Activated T-cell treated with anti-CD3 and anti-CD28 coated beads, Interleukin-2, amount 50 U/mL, for 4 hours (primary cell): Measurements from ENCODE around the gene SBF2. TPM values are rescaled to one million over a fixed set of nuclear protein-coding genes. Genes with fewer than 3 reads are reported as not detected.

Source experiments
- ATAC-seq, 2 donors: fragments of 200-7000 bp; cut with Tn5 transposase; one replicate each; pipeline ENCODE4 v1.10.0; 2021
- DNase-seq: peaks from one replicate; pipeline ENCODE4 v3.0.0-alpha.2; 2020
- H3K27me3 Mint-ChIP-seq: one replicate; pipeline ENCODE4 v1.8.0; 2021; ENCODE audit warnings: low read depth, mixed read lengths
- H3K36me3 Mint-ChIP-seq: one replicate; pipeline ENCODE4 v1.8.0; 2022; ENCODE audit warnings: mixed read lengths; ENCODE audit not compliant: insufficient read depth
- H3K4me1 Mint-ChIP-seq: one replicate; pipeline ENCODE4 v1.8.0; 2021; ENCODE audit warnings: low read depth, mixed read lengths
- H3K4me3 Mint-ChIP-seq: one replicate; pipeline ENCODE4 v1.8.0; 2021; ENCODE audit warnings: mild to moderate bottlenecking, moderate library complexity, mixed read lengths
- H3K9me3 Mint-ChIP-seq: one replicate; pipeline ENCODE4 v1.8.0; 2021; ENCODE audit warnings: mixed read lengths
- total RNA-seq, 3 donors: library from RNA; stranded (reverse); gene quantifications; one replicate each; pipeline ENCODE4 v1.2.1, GENCODE V29; 2021

The SBF2 gene
- total RNA-seq, 3 donors from 2014 or later: 3.0 to 6.9 (median 3.5) TPM

DNA sequence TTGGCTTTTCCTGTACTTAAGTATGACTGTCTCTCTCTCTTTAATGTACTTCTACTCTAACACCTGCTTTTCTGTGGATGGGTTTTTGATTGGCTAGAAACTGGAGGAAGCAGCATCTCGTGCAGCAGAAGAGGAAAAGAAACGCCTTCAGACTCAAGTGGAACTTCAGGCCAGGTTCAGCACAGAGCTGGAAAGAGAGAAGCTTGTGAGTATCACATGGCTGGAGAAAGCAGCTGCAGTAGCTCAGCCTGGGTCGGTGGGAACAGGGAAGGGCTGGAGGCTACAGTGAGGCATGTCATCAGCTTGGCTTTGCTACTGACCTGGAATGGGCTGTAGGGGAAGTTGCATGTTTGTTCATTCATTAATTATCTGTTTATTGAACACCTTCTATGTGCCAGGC, 555.9 kb downstream of the SBF2 start:
- H3K9me3 Mint-ChIP-seq: peaks cover 19% of the 10 kb centered on the region

DNA sequence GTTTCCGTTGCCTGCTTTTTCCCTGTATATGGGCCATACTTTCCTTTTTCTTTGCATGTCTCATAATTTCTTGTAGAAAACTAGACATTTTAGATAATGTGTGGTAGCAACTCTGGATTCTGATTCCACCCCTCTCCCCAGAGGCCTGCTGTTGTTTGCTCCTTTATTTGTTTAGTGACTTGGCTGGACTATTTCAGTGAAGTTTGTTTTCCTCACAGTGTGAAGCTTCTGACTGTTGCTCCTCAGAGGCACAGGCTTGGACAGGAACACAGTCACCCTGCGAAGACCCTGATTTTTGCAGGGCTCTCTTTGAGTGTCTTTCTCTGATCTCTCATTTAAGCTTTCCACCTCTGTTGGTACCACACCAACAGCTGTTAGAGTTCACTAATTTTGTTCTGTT, 557.7 kb downstream of the SBF2 start:
- DNase-seq: no peak
- H3K27me3 Mint-ChIP-seq: no peaks in the 10 kb centered on the region
- peaks cover 27% of the 10 kb centered on the region for H3K36me3 Mint-ChIP-seq
- no peak for ATAC-seq
- no peak overlapping the region for H3K4me3 Mint-ChIP-seq
- peaks cover 19% of the 10 kb centered on the region for H3K9me3 Mint-ChIP-seq
- H3K4me1 Mint-ChIP-seq: peaks cover 3% of the 10 kb centered on the region

More for the DNA sequence above, 555.9 kb downstream of the SBF2 start:
- Mint-ChIP-seq H3K27me3 (no peaks in the 10 kb centered on the region), H3K4me1 (peaks cover 3% of the 10 kb centered on the region), H3K36me3 (peaks cover 24% of the 10 kb centered on the region), H3K4me3 (no peak overlapping the region)
- DNase-seq: no peak
- no peak for ATAC-seq

DNA sequence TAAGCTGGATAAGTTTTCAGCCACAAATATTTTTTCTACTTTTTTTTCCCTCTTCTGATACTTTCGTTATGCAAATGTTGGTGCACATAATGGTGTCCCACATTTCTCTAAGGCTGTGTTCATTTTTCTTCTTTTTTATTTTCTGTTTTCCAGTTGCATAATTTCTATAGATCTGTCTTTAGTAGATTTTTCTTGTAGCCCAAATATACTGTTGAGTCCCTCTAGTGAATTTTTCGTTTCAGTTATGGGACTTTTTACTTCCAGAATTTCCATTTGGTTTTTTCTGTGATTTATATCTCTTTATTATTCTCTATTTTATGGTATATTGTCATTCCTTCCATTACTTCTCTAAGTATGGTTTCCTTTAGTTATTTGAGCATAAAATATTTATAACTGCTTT, 558.1 kb downstream of the SBF2 start:
- Mint-ChIP-seq H3K9me3 (peaks cover 19% of the 10 kb centered on the region), H3K4me1 (peaks cover 3% of the 10 kb centered on the region), H3K4me3 (no peak overlapping the region), H3K36me3 (peaks cover 25% of the 10 kb centered on the region), H3K27me3 (no peaks in the 10 kb centered on the region)
- no peak for DNase-seq
- no peak for ATAC-seq

DNA sequence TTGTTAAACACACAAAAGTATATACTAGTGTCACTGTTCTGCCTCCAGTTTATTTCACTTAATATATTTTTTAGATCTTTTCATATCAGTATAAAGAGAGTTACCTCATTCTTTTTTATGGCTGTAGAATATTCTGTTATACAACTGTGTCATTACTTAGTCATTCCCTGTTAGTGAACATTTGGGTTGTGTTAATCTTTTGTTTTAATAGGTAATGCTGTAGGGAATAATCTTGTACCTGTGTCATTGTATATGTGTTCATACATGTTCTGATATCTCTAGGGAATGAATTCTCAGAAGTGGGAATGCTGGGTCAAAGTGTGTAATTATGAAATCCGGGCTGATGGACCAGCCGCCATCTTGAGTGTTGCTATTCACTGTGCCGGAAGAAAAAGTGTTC, 558.8 kb downstream of the SBF2 start:
- Mint-ChIP-seq H3K27me3 (no peaks in the 10 kb centered on the region), H3K9me3 (peaks cover 19% of the 10 kb centered on the region)
- DNase-seq: no peak

DNA sequence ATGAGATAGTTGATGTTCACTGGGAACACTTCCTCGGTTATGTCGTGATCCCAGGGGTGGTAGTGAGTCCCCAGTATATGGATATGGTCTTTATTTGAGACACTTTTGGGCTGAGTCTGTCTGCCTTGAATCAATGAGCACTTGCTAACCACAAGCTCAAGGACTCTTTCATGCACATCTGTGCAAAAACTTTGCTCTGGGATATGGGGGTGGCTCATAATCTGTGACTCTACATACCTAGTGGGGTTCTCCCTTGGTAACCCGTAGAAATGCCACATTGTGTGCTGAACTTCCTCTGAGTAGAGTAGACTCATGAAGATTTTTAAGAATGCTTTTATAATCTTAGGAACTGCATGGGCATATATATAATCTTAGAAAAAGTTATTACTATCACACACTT, 560.8 kb downstream of the SBF2 start:
- Mint-ChIP-seq H3K27me3 (no peaks in the 10 kb centered on the region), H3K36me3 (peaks cover 23% of the 10 kb centered on the region), H3K4me1 (no peaks in the 10 kb centered on the region)

More for the DNA sequence above, 558.8 kb downstream of the SBF2 start:
- H3K4me3 Mint-ChIP-seq: no peak overlapping the region
- H3K36me3 Mint-ChIP-seq: peaks cover 25% of the 10 kb centered on the region
- peaks cover 3% of the 10 kb centered on the region for H3K4me1 Mint-ChIP-seq
- ATAC-seq: no peak

DNA sequence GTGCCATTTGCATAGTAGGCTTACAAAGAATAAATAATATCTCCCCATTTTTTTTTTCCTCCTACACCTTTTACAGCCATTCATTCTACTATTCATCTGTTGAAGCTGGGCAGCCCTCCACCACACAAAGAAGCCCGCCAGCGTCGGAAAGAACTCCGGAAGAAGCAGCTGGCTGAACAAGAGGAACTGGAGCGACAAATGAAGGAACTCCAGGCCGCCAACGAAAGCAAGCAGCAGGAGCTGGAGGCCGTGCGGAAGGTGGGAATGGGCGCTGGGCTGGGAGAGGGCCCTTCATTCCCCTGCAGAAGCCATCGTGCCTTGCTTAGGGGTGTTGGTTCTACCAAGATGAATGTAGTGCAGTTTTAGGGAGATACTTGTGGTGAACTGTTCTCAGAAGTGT, 561.6 kb downstream of the SBF2 start:
- Mint-ChIP-seq H3K4me1 (no peaks in the 10 kb centered on the region), H3K27me3 (no peaks in the 10 kb centered on the region), H3K36me3 (peaks cover 23% of the 10 kb centered on the region), H3K9me3 (peaks cover 19% of the 10 kb centered on the region), H3K4me3 (no peak overlapping the region)
- DNase-seq: no peak
- ATAC-seq: no peak

More for the DNA sequence above, 560.8 kb downstream of the SBF2 start:
- H3K4me3 Mint-ChIP-seq: no peak overlapping the region
- ATAC-seq (no peak), DNase-seq (no peak)
- peaks cover 19% of the 10 kb centered on the region for H3K9me3 Mint-ChIP-seq

DNA sequence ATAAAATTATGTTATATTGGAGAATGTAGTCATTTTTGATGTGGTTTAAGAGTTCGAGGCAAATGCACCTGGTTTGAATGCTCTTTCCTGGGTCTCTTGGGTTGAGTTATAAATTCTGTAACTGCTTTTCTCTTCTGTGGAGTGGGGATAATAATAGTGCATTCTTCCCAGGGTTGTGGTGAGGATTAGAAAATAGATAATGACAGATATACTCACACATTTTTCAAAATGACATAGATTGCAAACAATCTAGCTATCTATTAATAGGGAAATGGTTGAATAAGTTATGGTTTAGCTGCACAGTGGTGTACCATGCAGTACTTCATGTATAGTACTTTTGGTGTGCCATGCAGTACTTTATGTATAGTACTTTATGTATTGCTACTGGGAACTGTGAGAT, 562.8 kb downstream of the SBF2 start:
- Mint-ChIP-seq H3K27me3 (no peaks in the 10 kb centered on the region), H3K36me3 (peaks cover 16% of the 10 kb centered on the region), H3K4me1 (peaks cover 2% of the 10 kb centered on the region), H3K9me3 (peaks cover 12% of the 10 kb centered on the region), H3K4me3 (no peak overlapping the region)
- no peak for ATAC-seq
- DNase-seq: no peak

Other genes starting within 250 kb of the SBF2 start
- under 1 TPM in 2 of 3 donors, not detected in 1; 0.43 TPM for gene ADM, start 10.9 kb upstream of the SBF2 start, total RNA-seq
- 10 to 100 TPM in 1 of 3 donors, 1 to 10 TPM in 2; 7.9 to 11.2 (median 9.0) TPM for gene AMPD3, start 161.0 kb upstream of the SBF2 start, total RNA-seq
- gene RNF141, start 247.0 kb upstream of the SBF2 start, total RNA-seq: 10 to 100 TPM; 16.3 to 20.7 (median 18.4) TPM